ENCODE measurements around the gene MCEMP1. TPM values are rescaled to one million over a fixed set of nuclear protein-coding genes. Genes with fewer than 3 reads are reported as not detected.

The MCEMP1 gene
- total and polyA plus RNA-seq, 2 donors = 0.28 to 1.6 TPM

DNA sequence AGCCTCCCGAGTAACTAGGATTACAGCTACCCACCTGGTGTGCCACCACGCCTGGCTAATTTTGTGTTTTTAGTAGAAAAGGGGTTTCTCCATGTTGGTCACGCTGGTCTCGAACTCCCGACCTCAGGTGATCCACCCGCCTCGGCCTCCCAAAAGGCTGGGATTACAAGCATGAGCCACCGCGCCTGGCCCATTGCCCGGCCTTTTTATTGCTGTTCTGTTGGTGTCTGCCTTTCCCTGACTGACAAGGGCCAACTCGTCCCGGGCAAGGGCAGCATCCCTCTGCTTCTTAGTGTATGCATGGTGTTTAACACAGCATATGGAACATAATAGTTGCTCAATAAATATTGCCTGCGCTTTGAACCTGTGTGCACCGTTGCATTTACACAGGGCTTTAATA, 14.2 kb upstream of the MCEMP1 start:
- Histone ChIP-seq H3K36me3 (ENCODE audit: control insufficient read depth in 2 of 2, insufficient read depth in 2 of 2, low read length in 1 of 2) (no peaks in the 10 kb centered on the region), H3K27me3 (ENCODE audit: control insufficient read depth in 2 of 2, insufficient read depth in 1 of 2, low read length in 1 of 2) (no peaks in the 10 kb centered on the region), H3K9me3 (ENCODE audit: control insufficient read depth in 2 of 2, insufficient read depth in 1 of 2, low read length in 1 of 2) (no peaks in the 10 kb centered on the region), H3K4me3 (ENCODE audit: low read length in 2 of 2) (no peak overlapping the region), H3K4me1 (ENCODE audit: control insufficient read depth in 2 of 2, insufficient read depth in 2 of 2, low read length in 2 of 2) (peaks cover 13 to 18% of the 10 kb centered on the region in 2 donors), H3K27ac (ENCODE audit: low read depth in 1 of 2, low read length in 1 of 2) (no peak overlapping the region)
- 92% methylated on average over 14 of the region's 14 CpGs for WGBS
- no peak for DNase-seq (ENCODE audit: low read depth in 6 of 9, low spot score in 9 of 9)

DNA sequence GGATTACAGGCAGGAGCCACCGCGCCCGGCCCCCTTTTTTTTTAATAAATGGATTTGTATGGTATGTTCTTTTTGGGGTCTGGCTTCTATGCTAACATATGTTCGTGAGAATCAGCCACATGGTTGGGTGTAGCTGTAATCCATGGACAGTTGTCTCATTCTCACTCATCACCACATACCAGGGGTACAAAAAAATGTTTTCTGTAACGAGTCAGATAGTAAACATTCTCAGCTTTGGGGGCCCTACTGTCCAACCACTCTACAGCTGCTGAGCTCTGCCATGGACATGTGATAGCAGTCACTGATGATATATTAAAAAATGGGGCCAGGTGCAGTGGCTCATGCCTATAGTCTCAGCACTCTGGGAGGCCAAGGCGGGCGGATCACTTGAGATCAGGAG, 13.2 kb upstream of the MCEMP1 start:
- 92% methylated on average over 7 of the region's 7 CpGs for WGBS
- H3K27ac ChIP-seq (ENCODE audit: low read depth in 1 of 2, low read length in 1 of 2) = no peak overlapping the region
- no peaks in the 10 kb centered on the region for H3K9me3 ChIP-seq (ENCODE audit: control insufficient read depth in 2 of 2, insufficient read depth in 1 of 2, low read length in 1 of 2)
- H3K27me3 ChIP-seq (ENCODE audit: control insufficient read depth in 2 of 2, insufficient read depth in 1 of 2, low read length in 1 of 2) = peaks cover 0 to 2% of the 10 kb centered on the region in 2 donors
- DNase-seq (ENCODE audit: low read depth in 6 of 9, low spot score in 9 of 9) = no peak
- no peak overlapping the region for H3K4me3 ChIP-seq (ENCODE audit: low read length in 2 of 2)
- peaks cover 4 to 10% of the 10 kb centered on the region in 2 donors for H3K4me1 ChIP-seq (ENCODE audit: control insufficient read depth in 2 of 2, insufficient read depth in 2 of 2, low read length in 2 of 2)
- no peaks in the 10 kb centered on the region for H3K36me3 ChIP-seq (ENCODE audit: control insufficient read depth in 2 of 2, insufficient read depth in 2 of 2, low read length in 1 of 2)

DNA sequence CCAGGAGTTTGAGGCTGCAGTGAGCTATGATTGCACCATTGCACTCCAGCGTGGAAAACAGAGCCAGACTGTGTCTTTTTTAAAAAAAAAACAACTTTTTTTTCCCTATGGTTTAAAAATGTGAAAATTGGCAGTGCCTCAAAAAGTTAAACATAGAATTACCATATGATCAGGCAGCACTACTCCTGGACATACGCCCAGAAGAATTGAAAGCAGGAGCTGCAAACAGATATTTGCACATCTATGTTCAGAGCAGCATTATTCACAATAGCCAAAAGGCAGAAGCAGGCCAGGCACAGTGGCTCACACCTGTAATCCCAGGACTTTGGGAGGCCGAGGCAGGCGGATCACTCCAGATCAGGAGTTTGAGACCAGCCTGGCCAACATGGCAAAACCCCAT, 11.8 kb upstream of the MCEMP1 start:
- Histone ChIP-seq H3K27ac (ENCODE audit: low read depth in 1 of 2, low read length in 1 of 2) (no peak overlapping the region), H3K4me1 (ENCODE audit: control insufficient read depth in 2 of 2, insufficient read depth in 2 of 2, low read length in 2 of 2) (peaks cover 7 to 17% of the 10 kb centered on the region in 2 donors), H3K36me3 (ENCODE audit: control insufficient read depth in 2 of 2, insufficient read depth in 2 of 2, low read length in 1 of 2) (no peaks in the 10 kb centered on the region), H3K4me3 (ENCODE audit: low read length in 2 of 2) (no peak overlapping the region), H3K9me3 (ENCODE audit: control insufficient read depth in 2 of 2, insufficient read depth in 1 of 2, low read length in 1 of 2) (no peaks in the 10 kb centered on the region), H3K27me3 (ENCODE audit: control insufficient read depth in 2 of 2, insufficient read depth in 1 of 2, low read length in 1 of 2) (peaks cover 2 to 15% of the 10 kb centered on the region in 2 donors)
- no peak for DNase-seq (ENCODE audit: low read depth in 6 of 9, low spot score in 9 of 9)
- WGBS = 90% methylated on average over 4 of the region's 4 CpGs

DNA sequence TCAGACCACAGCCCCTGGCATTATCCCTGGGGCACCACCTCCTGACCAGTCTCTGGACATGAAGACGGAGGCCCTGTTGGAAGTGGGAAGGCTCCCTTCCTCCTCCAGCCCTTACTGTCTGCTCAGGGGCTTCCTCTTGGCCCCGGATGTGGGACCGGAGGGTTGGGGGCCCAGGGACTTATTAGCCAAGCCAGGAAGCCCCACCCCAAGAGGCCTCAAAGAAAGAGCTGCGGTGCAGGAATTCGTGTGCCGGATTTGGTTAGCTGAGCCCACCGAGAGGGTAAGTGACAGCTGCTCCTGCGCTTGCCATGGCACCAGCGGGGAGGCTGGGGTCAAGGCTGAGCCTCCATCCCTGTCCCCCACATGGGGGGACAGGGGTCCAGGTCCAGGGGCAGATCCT, 8.0 kb upstream of the MCEMP1 start, which contains the start of gene RETN:
Gene RETN (plus strand): TSS at position 208 of the 400 bp plus-strand sequence. CDS start 278 bp downstream, outside the sequence.
- DNase-seq (ENCODE audit: low read depth in 6 of 9, low spot score in 9 of 9) = peak in 1 of 9 donors; percentile 54
- Histone ChIP-seq H3K36me3 (ENCODE audit: control insufficient read depth in 2 of 2, insufficient read depth in 2 of 2, low read length in 1 of 2) (no peaks in the 10 kb centered on the region), H3K9me3 (ENCODE audit: control insufficient read depth in 2 of 2, insufficient read depth in 1 of 2, low read length in 1 of 2) (peaks cover 0 to 9% of the 10 kb centered on the region in 2 donors), H3K27ac (ENCODE audit: low read depth in 1 of 2, low read length in 1 of 2) (peak within 1 kb of the TSS in 1 of 2 donors; percentile 26), H3K4me1 (ENCODE audit: control insufficient read depth in 2 of 2, insufficient read depth in 2 of 2, low read length in 2 of 2) (peaks cover 14 to 28% of the 10 kb centered on the region in 2 donors), H3K27me3 (ENCODE audit: control insufficient read depth in 2 of 2, insufficient read depth in 1 of 2, low read length in 1 of 2) (peaks cover 5 to 32% of the 10 kb centered on the region in 2 donors), H3K4me3 (ENCODE audit: low read length in 2 of 2) (peak within 1 kb of the TSS; percentile 44 to 49)
- 47% methylated on average over 9 of the region's 9 CpGs for WGBS

DNA sequence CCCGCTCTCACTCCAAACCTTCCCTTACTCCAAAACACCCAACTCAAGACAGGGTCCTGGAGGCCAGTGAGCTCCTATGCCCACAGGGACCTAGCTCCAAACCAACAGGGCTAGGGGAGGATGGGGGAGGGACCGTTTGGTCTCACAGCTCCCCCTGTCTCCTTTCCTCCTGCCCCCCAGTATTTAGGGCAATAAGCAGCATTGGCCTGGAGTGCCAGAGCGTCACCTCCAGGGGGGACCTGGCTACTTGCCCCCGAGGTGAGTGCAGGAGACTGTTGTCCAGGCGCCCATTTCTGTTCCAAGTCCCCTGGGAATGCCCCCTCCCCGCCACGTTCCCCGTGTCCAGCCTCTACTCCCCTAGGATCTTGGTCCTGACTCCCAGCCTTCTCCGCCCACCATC, 7.2 kb upstream of the MCEMP1 start:
- no peak for DNase-seq (ENCODE audit: low read depth in 6 of 9, low spot score in 9 of 9)
- no peaks in the 10 kb centered on the region for H3K36me3 ChIP-seq (ENCODE audit: control insufficient read depth in 2 of 2, insufficient read depth in 2 of 2, low read length in 1 of 2)
- WGBS = 65% methylated on average over 9 of the region's 9 CpGs
- H3K9me3 ChIP-seq (ENCODE audit: control insufficient read depth in 2 of 2, insufficient read depth in 1 of 2, low read length in 1 of 2) = peaks cover 0 to 15% of the 10 kb centered on the region in 2 donors
- H3K4me3 ChIP-seq (ENCODE audit: low read length in 2 of 2) = peak overlapping the region; percentile 44 to 49
- peaks cover 5 to 36% of the 10 kb centered on the region in 2 donors for H3K27me3 ChIP-seq (ENCODE audit: control insufficient read depth in 2 of 2, insufficient read depth in 1 of 2, low read length in 1 of 2)
- peaks cover 17 to 35% of the 10 kb centered on the region in 2 donors for H3K4me1 ChIP-seq (ENCODE audit: control insufficient read depth in 2 of 2, insufficient read depth in 2 of 2, low read length in 2 of 2)
- no peak overlapping the region for H3K27ac ChIP-seq (ENCODE audit: low read depth in 1 of 2, low read length in 1 of 2)

DNA sequence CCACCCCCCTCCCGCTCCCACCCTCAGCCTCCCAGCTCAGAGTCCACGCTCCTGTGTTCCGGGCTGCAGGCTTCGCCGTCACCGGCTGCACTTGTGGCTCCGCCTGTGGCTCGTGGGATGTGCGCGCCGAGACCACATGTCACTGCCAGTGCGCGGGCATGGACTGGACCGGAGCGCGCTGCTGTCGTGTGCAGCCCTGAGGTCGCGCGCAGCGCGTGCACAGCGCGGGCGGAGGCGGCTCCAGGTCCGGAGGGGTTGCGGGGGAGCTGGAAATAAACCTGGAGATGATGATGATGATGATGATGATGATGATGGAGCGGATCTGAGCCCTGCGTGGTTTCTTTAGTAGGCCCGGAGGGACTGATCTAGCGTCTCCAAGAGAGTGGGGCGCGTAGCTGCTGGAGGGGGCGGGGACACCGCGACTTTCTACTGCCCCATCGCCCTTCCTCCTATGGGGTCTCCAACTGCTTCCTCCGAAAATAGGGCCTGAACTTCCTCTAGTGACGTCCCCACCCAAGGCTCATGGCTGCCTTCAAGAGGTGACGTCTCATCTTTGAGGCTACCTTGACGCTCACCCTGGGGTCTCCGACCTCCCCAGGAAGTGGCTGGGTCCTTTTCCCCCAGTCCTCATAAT, 6.6 kb upstream of the MCEMP1 start:
- Histone ChIP-seq H3K36me3 (ENCODE audit: control insufficient read depth in 2 of 2, insufficient read depth in 2 of 2, low read length in 1 of 2) (no peaks in the 10 kb centered on the region), H3K4me1 (ENCODE audit: control insufficient read depth in 2 of 2, insufficient read depth in 2 of 2, low read length in 2 of 2) (peaks cover 17 to 35% of the 10 kb centered on the region in 2 donors), H3K4me3 (ENCODE audit: low read length in 2 of 2) (peak overlapping the region; percentile 44 to 49), H3K27me3 (ENCODE audit: control insufficient read depth in 2 of 2, insufficient read depth in 1 of 2, low read length in 1 of 2) (peaks cover 5 to 36% of the 10 kb centered on the region in 2 donors), H3K27ac (ENCODE audit: low read depth in 1 of 2, low read length in 1 of 2) (peak overlapping the region in 1 of 2 donors; percentile 69), H3K9me3 (ENCODE audit: control insufficient read depth in 2 of 2, insufficient read depth in 1 of 2, low read length in 1 of 2) (peaks cover 0 to 15% of the 10 kb centered on the region in 2 donors)
- 3% methylated on average over 43 of the region's 43 CpGs for WGBS
- DNase-seq (ENCODE audit: low read depth in 6 of 9, low spot score in 9 of 9) = peak in 3 of 9 donors; percentile 57 to 63 (median 62)

DNA sequence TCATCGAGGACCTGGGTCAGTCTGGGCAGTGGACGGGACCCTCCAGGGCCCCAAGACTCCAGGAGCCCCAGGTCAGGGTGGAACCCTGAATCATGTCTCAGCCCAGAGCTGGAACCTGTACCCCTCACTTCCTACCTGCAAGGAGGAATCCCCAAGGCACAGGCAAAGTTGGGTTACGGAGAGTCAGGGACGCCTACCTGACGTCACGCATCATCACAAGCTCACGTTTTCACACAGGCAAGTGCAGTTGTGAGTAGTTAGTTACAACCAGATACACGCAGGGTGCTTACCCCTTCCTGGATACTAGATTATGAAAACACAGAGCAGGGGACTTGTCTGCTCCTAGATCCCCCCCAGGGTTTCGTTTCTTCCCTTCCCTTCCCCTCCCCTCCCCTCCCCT, 6.1 kb upstream of the MCEMP1 start:
- Histone ChIP-seq H3K27me3 (ENCODE audit: control insufficient read depth in 2 of 2, insufficient read depth in 1 of 2, low read length in 1 of 2) (peaks cover 5 to 37% of the 10 kb centered on the region in 2 donors), H3K4me1 (ENCODE audit: control insufficient read depth in 2 of 2, insufficient read depth in 2 of 2, low read length in 2 of 2) (peaks cover 19 to 38% of the 10 kb centered on the region in 2 donors), H3K4me3 (ENCODE audit: low read length in 2 of 2) (peak overlapping the region in 1 of 2 donors; percentile 44), H3K36me3 (ENCODE audit: control insufficient read depth in 2 of 2, insufficient read depth in 2 of 2, low read length in 1 of 2) (no peaks in the 10 kb centered on the region), H3K27ac (ENCODE audit: low read depth in 1 of 2, low read length in 1 of 2) (peak overlapping the region in 1 of 2 donors; percentile 69), H3K9me3 (ENCODE audit: control insufficient read depth in 2 of 2, insufficient read depth in 1 of 2, low read length in 1 of 2) (peaks cover 0 to 15% of the 10 kb centered on the region in 2 donors)
- 69% methylated on average over 9 of the region's 9 CpGs for WGBS
- DNase-seq (ENCODE audit: low read depth in 6 of 9, low spot score in 9 of 9) = no peak

DNA sequence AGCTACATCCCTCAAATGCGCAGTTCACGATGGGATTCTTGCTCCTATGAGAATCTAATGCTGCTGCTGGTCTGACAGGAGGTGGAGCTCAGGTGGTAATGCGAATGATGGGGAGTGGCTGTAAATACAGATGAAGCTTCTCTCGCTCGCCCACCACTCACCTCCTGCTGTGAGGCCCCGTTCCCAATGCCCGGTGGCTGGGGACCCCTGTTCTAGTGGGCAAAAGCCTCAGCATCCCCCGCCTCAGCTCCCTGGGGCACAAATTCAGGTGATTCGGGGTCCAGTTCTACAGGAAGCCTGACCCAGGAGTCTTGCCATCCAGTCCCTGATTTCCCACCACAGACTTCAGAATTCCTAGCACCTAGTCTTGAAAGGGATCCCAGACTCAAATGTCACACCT, 4.4 kb upstream of the MCEMP1 start:
- H3K4me3 ChIP-seq (ENCODE audit: low read length in 2 of 2) = no peak overlapping the region
- WGBS = 79% methylated on average over 9 of the region's 9 CpGs
- H3K9me3 ChIP-seq (ENCODE audit: control insufficient read depth in 2 of 2, insufficient read depth in 1 of 2, low read length in 1 of 2) = peaks cover 0 to 15% of the 10 kb centered on the region in 2 donors
- no peak overlapping the region for H3K27ac ChIP-seq (ENCODE audit: low read depth in 1 of 2, low read length in 1 of 2)
- peaks cover 34 to 55% of the 10 kb centered on the region in 2 donors for H3K4me1 ChIP-seq (ENCODE audit: control insufficient read depth in 2 of 2, insufficient read depth in 2 of 2, low read length in 2 of 2)
- H3K36me3 ChIP-seq (ENCODE audit: control insufficient read depth in 2 of 2, insufficient read depth in 2 of 2, low read length in 1 of 2) = no peaks in the 10 kb centered on the region
- peaks cover 5 to 51% of the 10 kb centered on the region in 2 donors for H3K27me3 ChIP-seq (ENCODE audit: control insufficient read depth in 2 of 2, insufficient read depth in 1 of 2, low read length in 1 of 2)
- no peak for DNase-seq (ENCODE audit: low read depth in 6 of 9, low spot score in 9 of 9)

All from thymus (tissue), 11 donors.